Thoracic aorta (tissue), 2 donors: ENCODE results near the gene ILF2. TPM values are rescaled to one million over a fixed set of nuclear protein-coding genes. Genes with fewer than 3 reads are reported as not detected.
A peak's percentile ranks its signal among the peaks of the same experiment; 100 is the strongest.
"Not testable (repeated sequence)": the region's sequence is repeated elsewhere in the genome, so short reads cannot be mapped to it uniquely, and the experiment has no call there.

Experiments
- ATAC-seq: fragments of 150-250 bp; one replicate; pipeline ENCODE4 v1.8.0; 2017; ENCODE audit warnings: low read depth; ENCODE audit not compliant: insufficient number of reproducible peaks, low FRiP score
- DNase-seq: peaks from one replicate; pipeline ENCODE4 v3.0.0-alpha.2; 2020; ENCODE audit warnings: low spot score
- H3K27ac ChIP-seq, 2 donors: fragments of 200-600 bp; sonication (generic); 1 replicate in 1 of 2; 2 replicates in 1 of 2; pipeline ENCODE4 v1.5.1; 2016; ENCODE audit warnings: mild to moderate bottlenecking in 2 of 2, moderate library complexity in 2 of 2
- H3K27me3 ChIP-seq: fragments of 200-600 bp; sonication (generic); replicated peaks from 2 replicates; pipeline ENCODE4 v1.6.0; 2016; ENCODE audit warnings: mild to moderate bottlenecking; ENCODE audit not compliant: insufficient read depth
- H3K36me3 ChIP-seq: fragments of 200-600 bp; sonication (generic); one replicate; pipeline ENCODE4 v1.5.1; 2016
- H3K4me1 ChIP-seq, 2 donors: fragments of 200-600 bp; sonication (generic); 1 replicate in 1 of 2; 2 replicates in 1 of 2; pipeline versions ENCODE4 v1.5.1 to v1.6.0; 2016; ENCODE audit warnings: low read depth in 2 of 2, mild to moderate bottlenecking in 1 of 2; ENCODE audit not compliant: control insufficient read depth in 1 of 2
- H3K4me3 ChIP-seq: fragments of 200-600 bp; sonication (generic); 2 replicates; pipeline ENCODE4 v1.5.1; 2016; ENCODE audit warnings: mild to moderate bottlenecking
- H3K9me3 ChIP-seq: fragments of 200-600 bp; sonication (generic); 2 replicates; pipeline ENCODE4 v1.5.1; 2016
- CTCF ChIP-seq: fragments of 200-600 bp; sonication (generic); IDR thresholded peaks from one replicate; pipeline ENCODE4 v1.5.1; 2019; ENCODE audit warnings: antibody characterized with exemption
- total RNA-seq, 2 donors: library from RNA; depleted of rRNA; stranded (reverse); fragments of >200 nt; gene quantifications; one replicate each; pipeline versions ENCODE4 v1.1.0 to v1.2.3, GENCODE V29; 2016

Gene ILF2
- total RNA-seq, 2 donors from 2014 or later, result 75.7 to 81.8 TPM

- H3K4me3 ChIP-seq, result peak overlapping the region; percentile 86
- H3K27me3 ChIP-seq, result no peaks in the 10 kb centered on the region
- DNase-seq, result no peak
- no peak for TF ChIP-seq CTCF
- H3K9me3 ChIP-seq, result no peaks in the 10 kb centered on the region
- ATAC-seq, result no peak
- peak overlapping the region; percentile 91 to 93 for H3K27ac ChIP-seq
- H3K4me1 ChIP-seq, result peaks cover 5 to 38% of the 10 kb centered on the region in 2 donors
- H3K36me3 ChIP-seq, result peaks cover 12% of the 10 kb centered on the region
These were observed 8.7 kb upstream of the ILF2 start for GRCh38 chr1:153679337-153680119.

- Histone ChIP-seq H3K36me3 (peaks cover 12% of the 10 kb centered on the region), H3K9me3 (no peaks in the 10 kb centered on the region), H3K27ac (peak within 1 kb of the TSS; percentile 91 to 93), H3K4me3 (peak within 1 kb of the TSS; percentile 86), H3K4me1 (peaks cover 5 to 30% of the 10 kb centered on the region in 2 donors), H3K27me3 (no peaks in the 10 kb centered on the region)
- no peak for TF ChIP-seq CTCF
- ATAC-seq (peak; percentile 16), DNase-seq (peak; percentile 35)
These were observed 7.9 kb upstream of the ILF2 start, which contains the start of gene NPR1 for GRCh38 chr1:153678519-153679336. TSS of gene NPR1 (plus strand) at chr1:153678688. CDS start at chr1:153679109, 421 bp downstream.

GRCh38 chr1:153677718-153678518, 7.1 kb upstream of the ILF2 start:
- Histone ChIP-seq H3K36me3 (peaks cover 10% of the 10 kb centered on the region), H3K9me3 (no peaks in the 10 kb centered on the region), H3K27ac (peak overlapping the region; percentile 91 to 93), H3K27me3 (no peaks in the 10 kb centered on the region), H3K4me1 (peaks cover 0 to 22% of the 10 kb centered on the region in 2 donors), H3K4me3 (peak overlapping the region; percentile 86)
- TF ChIP-seq CTCF, result peak; percentile 91
- ATAC-seq (no peak), DNase-seq (no peak)

- no peak overlapping the region for H3K4me3 ChIP-seq
- no peaks in the 10 kb centered on the region for H3K9me3 ChIP-seq
- peaks cover 13 to 24% of the 10 kb centered on the region in 2 donors for H3K4me1 ChIP-seq
- no peaks in the 10 kb centered on the region for H3K27me3 ChIP-seq
- H3K27ac ChIP-seq, result no peak overlapping the region
- TF ChIP-seq CTCF, result no peak
- DNase-seq (no peak), ATAC-seq (no peak)
- peaks cover 6% of the 10 kb centered on the region for H3K36me3 ChIP-seq
These were observed 2.7 kb upstream of the ILF2 start for GRCh38 chr1:153673511-153673910.

GRCh38 chr1:153671628-153672353, 998 bp upstream of the ILF2 start:
- not testable (repeated sequence) for H3K27me3 ChIP-seq, DNase-seq, H3K9me3 ChIP-seq
- Histone ChIP-seq H3K27ac (peak overlapping the region; percentile 64 to 79), H3K4me3 (peak overlapping the region; percentile 91), H3K36me3 (peaks cover 23% of the 10 kb centered on the region), H3K4me1 (peaks cover 13 to 24% of the 10 kb centered on the region in 2 donors)
- peak; percentile 52 for ATAC-seq
